OCI-LY7 (cell line): ENCODE data around the gene P2RX1. TPM values are rescaled to one million over a fixed set of nuclear protein-coding genes. Genes with fewer than 3 reads are reported as not detected.

Experiments
- BruUV-seq: library from RNA; stranded (reverse); fragments of 400-500 nt; replicated peaks from 2 replicates; lab custom pipeline; 2021; lab: Mats Ljungman, UMichigan
- CTCF ChIA-PET: fragments of 300-600 bp; sonication (Branson Sonifier 250); formaldehyde crosslinking; loops from one replicate; lab custom pipeline; 2022; ENCODE audit warnings: antibody characterized with exemption; ENCODE audit not compliant: unreplicated experiment; lab: Charles Lee
- POLR2A ChIA-PET: fragments of 300-600 bp; sonication (Branson Sonifier 250); formaldehyde crosslinking; loops from one replicate; lab custom pipeline; 2022; ENCODE audit warnings: antibody characterized with exemption; lab: Charles Lee
- DNase-seq: peaks from one replicate; pipeline ENCODE4 v3.0.0-alpha.2; 2015; ENCODE audit warnings: low spot score
- H2AFZ ChIP-seq: fragments of 200-600 bp; sonication (generic), shearing (Covaris generic); 2 replicates; pipeline ENCODE4 v1.6.1; 2014; ENCODE audit warnings: mild to moderate bottlenecking, antibody characterized with exemption, low read length, moderate library complexity
- H3K27ac ChIP-seq: fragments of 200-600 bp; sonication (generic); 2 replicates; pipeline ENCODE4 v1.5.1; 2014; ENCODE audit warnings: mixed run types, low read depth, mild to moderate bottlenecking, moderate library complexity, low read length, inconsistent platforms; ENCODE audit not compliant: poor library complexity, severe bottlenecking
- H3K36me3 ChIP-seq: fragments of 200-600 bp; sonication (generic); 2 replicates; pipeline ENCODE4 v1.6.1; 2014; ENCODE audit warnings: mild to moderate bottlenecking, antibody characterized with exemption, low read length, moderate library complexity, mixed read lengths; ENCODE audit not compliant: insufficient read depth
- H3K4me1 ChIP-seq: fragments of 200-600 bp; sonication (generic); 2 replicates; pipeline ENCODE4 v1.5.1; 2014; ENCODE audit warnings: mild to moderate bottlenecking, low read length; ENCODE audit not compliant: insufficient read depth, poor library complexity, severe bottlenecking
- H3K4me2 ChIP-seq: fragments of 200-600 bp; sonication (generic); 2 replicates; pipeline ENCODE4 v1.6.1; 2014; ENCODE audit warnings: mild to moderate bottlenecking, low read length
- H3K4me3 ChIP-seq: fragments of 200-600 bp; sonication (generic); 2 replicates; pipeline ENCODE4 v1.5.1; 2014; ENCODE audit warnings: mild to moderate bottlenecking, low read depth, low read length; ENCODE audit not compliant: poor library complexity, severe bottlenecking
- H3K79me2 ChIP-seq: fragments of 200-600 bp; sonication (generic); 2 replicates; pipeline ENCODE4 v1.6.1; 2016; ENCODE audit warnings: low read depth, mild to moderate bottlenecking, low read length, moderate library complexity, mixed read lengths; ENCODE audit not compliant: insufficient read depth
- H3K9me2 ChIP-seq: fragments of 200-600 bp; sonication (generic); 2 replicates; pipeline ENCODE4 v1.6.1; 2016; ENCODE audit warnings: mild to moderate bottlenecking, low read length, mixed read lengths; ENCODE audit not compliant: insufficient read depth
- H3K9me3 ChIP-seq: fragments of 200-600 bp; sonication (generic); 2 replicates; pipeline ENCODE4 v1.6.1; 2014; ENCODE audit warnings: mild to moderate bottlenecking, mixed run types, low read length, mixed read lengths
- H4K20me1 ChIP-seq: fragments of 200-600 bp; sonication (generic); 2 replicates; pipeline ENCODE4 v1.6.1; 2014; ENCODE audit warnings: mild to moderate bottlenecking, antibody characterized with exemption, low read length, moderate library complexity, mixed read lengths; ENCODE audit not compliant: insufficient read depth
- CTCF ChIP-seq: fragments of 200-600 bp; sonication (generic); conservative IDR thresholded peaks from 2 replicates; pipeline ENCODE4 v1.5.1; 2014; ENCODE audit warnings: mild to moderate bottlenecking, antibody characterized with exemption, low read length, moderate library complexity, mixed read lengths
- EZH2phosphoT487 ChIP-seq: fragments of 200-600 bp; sonication (generic); IDR thresholded peaks from 2 replicates; pipeline ENCODE4 v1.6.1; 2018; ENCODE audit warnings: low read depth, borderline replicate concordance, mild to moderate bottlenecking, mixed run types, antibody characterized with exemption, low read length, moderate library complexity, mixed read lengths
- intact Hi-C: fragments of 100-400 bp; cut with micrococcal nuclease; formaldehyde crosslinking; loops from one replicate; pipeline ENCODE4 v1.10.0; 2022; ENCODE audit not compliant: unreplicated experiment
- total RNA-seq, 2 experiments: library from RNA; depleted of rRNA in 1 of 2; stranded (reverse); fragments of >200 nt in 1 of 2; shearing (Covaris generic) in 1 of 2; gene quantifications; 2 replicates each; pipeline ENCODE4 v1.2.3, GENCODE V29; 2014 to 2022

P2RX1 gene
- total RNA-seq, 2 experiments from 2014 or later = 0.69 to 4.5 TPM

GRCh38 chr17:3935825-3936355, 19.6 kb upstream of the P2RX1 start:
- DNase-seq = no peak
- H3K4me3 ChIP-seq = no peak overlapping the region
- no peak overlapping the region for H2AFZ ChIP-seq
- no peak for TF ChIP-seq EZH2phosphoT487
- TF ChIP-seq CTCF = no peak
- H3K79me2 ChIP-seq = no peaks in the 10 kb centered on the region
- BruUV-seq = no TSS peak
- ChIA-PET CTCF (no interaction called here), POLR2A (interaction anchor here (0.6 to 0.9 kb wide), 2 partner anchors 71 to 164 kb away, joined by 3 read pairs; no protein-coding TSS in a partner anchor)
- no peak overlapping the region for H3K27ac ChIP-seq
- intact Hi-C loops = loop anchor here (1.0 to 2.0 kb wide), 2 partner anchors 29 to 68 kb away; partner anchors contain the start of gene ATP2A3
- H4K20me1 ChIP-seq = no peaks in the 10 kb centered on the region
- H3K36me3 ChIP-seq = peaks cover 99% of the 10 kb centered on the region
- H3K9me3 ChIP-seq = no peaks in the 10 kb centered on the region
- no peaks in the 10 kb centered on the region for H3K9me2 ChIP-seq
- H3K4me2 ChIP-seq = no peak overlapping the region
- H3K4me1 ChIP-seq = no peaks in the 10 kb centered on the region

GRCh38 chr17:3935140-3935542, 18.9 kb upstream of the P2RX1 start:
- no peak overlapping the region for H3K4me2 ChIP-seq
- no peak overlapping the region for H3K27ac ChIP-seq
- H4K20me1 ChIP-seq = no peaks in the 10 kb centered on the region
- no peaks in the 10 kb centered on the region for H3K4me1 ChIP-seq
- no TSS peak for BruUV-seq
- H3K9me2 ChIP-seq = no peaks in the 10 kb centered on the region
- no peaks in the 10 kb centered on the region for H3K9me3 ChIP-seq
- TF ChIP-seq CTCF (peak; percentile 73), EZH2phosphoT487 (no peak)
- DNase-seq = peak; percentile 71
- ChIA-PET CTCF (no interaction called here), POLR2A (no interaction called here)
- H3K4me3 ChIP-seq = no peak overlapping the region
- intact Hi-C loops = loop anchor here (1.0 to 2.0 kb wide), 2 partner anchors 30 to 69 kb away; partner anchors contain the start of gene ATP2A3
- no peak overlapping the region for H2AFZ ChIP-seq
- H3K79me2 ChIP-seq = no peaks in the 10 kb centered on the region
- peaks cover 100% of the 10 kb centered on the region for H3K36me3 ChIP-seq

GRCh38 chr17:3929764-3930163, 13.5 kb upstream of the P2RX1 start:
- no TSS peak for BruUV-seq
- Histone ChIP-seq H3K79me2 (no peaks in the 10 kb centered on the region), H3K4me3 (no peak overlapping the region), H3K36me3 (peaks cover 97% of the 10 kb centered on the region), H4K20me1 (no peaks in the 10 kb centered on the region), H3K4me2 (no peak overlapping the region), H2AFZ (no peak overlapping the region), H3K9me2 (no peaks in the 10 kb centered on the region), H3K4me1 (no peaks in the 10 kb centered on the region), H3K9me3 (no peaks in the 10 kb centered on the region), H3K27ac (no peak overlapping the region)
- no peak for DNase-seq
- ChIA-PET CTCF (no interaction called here), POLR2A (no interaction called here)
- TF ChIP-seq EZH2phosphoT487 = no peak
- no peak for TF ChIP-seq CTCF
- intact Hi-C loops = no loop called here
